ENCODE data around the gene LSR.

DNA sequence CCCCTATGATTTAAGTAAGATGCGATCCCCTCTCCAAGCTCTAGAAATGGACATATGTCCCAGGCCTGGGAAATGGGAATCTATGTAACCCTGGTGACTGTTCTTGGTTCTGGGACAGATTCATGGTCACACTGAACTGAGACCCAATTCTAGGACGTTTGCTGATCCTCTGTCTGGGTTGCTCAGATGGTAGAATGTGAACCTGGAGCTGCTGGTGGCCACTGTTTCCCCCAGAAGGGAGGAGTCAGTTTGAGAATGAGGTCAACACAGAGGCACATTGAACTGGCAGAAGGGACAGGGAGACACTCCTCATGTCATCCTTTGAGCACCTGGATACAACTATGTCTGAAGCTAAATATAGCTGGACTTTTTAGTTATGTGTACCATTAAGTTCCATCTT is 49.3 kb upstream of the LSR start:
- no peak for TF ChIP-seq POLR2AphosphoS5 (IDR thresholded peaks at IDR 0.05; ENCODE audit: low read depth, low read length)
- TF ChIP-seq, protein P1, sequence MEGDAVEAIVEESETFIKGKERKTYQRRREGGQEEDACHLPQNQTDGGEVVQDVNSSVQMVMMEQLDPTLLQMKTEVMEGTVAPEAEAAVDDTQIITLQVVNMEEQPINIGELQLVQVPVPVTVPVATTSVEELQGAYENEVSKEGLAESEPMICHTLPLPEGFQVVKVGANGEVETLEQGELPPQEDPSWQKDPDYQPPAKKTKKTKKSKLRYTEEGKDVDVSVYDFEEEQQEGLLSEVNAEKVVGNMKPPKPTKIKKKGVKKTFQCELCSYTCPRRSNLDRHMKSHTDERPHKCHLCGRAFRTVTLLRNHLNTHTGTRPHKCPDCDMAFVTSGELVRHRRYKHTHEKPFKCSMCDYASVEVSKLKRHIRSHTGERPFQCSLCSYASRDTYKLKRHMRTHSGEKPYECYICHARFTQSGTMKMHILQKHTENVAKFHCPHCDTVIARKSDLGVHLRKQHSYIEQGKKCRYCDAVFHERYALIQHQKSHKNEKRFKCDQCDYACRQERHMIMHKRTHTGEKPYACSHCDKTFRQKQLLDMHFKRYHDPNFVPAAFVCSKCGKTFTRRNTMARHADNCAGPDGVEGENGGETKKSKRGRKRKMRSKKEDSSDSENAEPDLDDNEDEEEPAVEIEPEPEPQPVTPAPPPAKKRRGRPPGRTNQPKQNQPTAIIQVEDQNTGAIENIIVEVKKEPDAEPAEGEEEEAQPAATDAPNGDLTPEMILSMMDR (IDR thresholded peaks at IDR 0.05): no peak

Data from Panc1 (cell line).